MM.1S (cell line): ENCODE measurements around the gene ZNF197.

Experiments
- DNase-seq: peaks from one replicate; pipeline ENCODE4 v3.0.0-alpha.2; 2015
- H2AFZ ChIP-seq: fragments of 300-600 bp; sonication (generic); 2 replicates; pipeline ENCODE4 v1.6.0; 2016; ENCODE audit warnings: antibody characterized with exemption, low read length
- H3F3A ChIP-seq: fragments of 300-600 bp; sonication (generic); 2 replicates; pipeline ENCODE4 v1.6.1; 2016; ENCODE audit warnings: mild to moderate bottlenecking, antibody characterized with exemption, low read length, moderate library complexity, mixed read lengths; ENCODE audit not compliant: insufficient read depth
- H3K27ac ChIP-seq: fragments of 300-600 bp; sonication (generic); 2 replicates; pipeline ENCODE4 v1.5.1; 2016; ENCODE audit warnings: mild to moderate bottlenecking, low read length
- H3K27me3 ChIP-seq: fragments of 300-600 bp; sonication (generic); replicated peaks from 2 replicates; pipeline ENCODE4 v1.6.0; 2016; ENCODE audit warnings: low read length; ENCODE audit not compliant: insufficient read depth
- H3K36me3 ChIP-seq: fragments of 300-600 bp; sonication (generic); replicated peaks from 2 replicates; pipeline ENCODE4 v1.6.1; 2016; ENCODE audit warnings: mild to moderate bottlenecking, low read length, mixed read lengths; ENCODE audit not compliant: insufficient read depth
- H3K4me1 ChIP-seq: fragments of 300-600 bp; sonication (generic); 2 replicates; pipeline ENCODE4 v1.6.1; 2016; ENCODE audit warnings: low read length, mixed read lengths
- H3K4me2 ChIP-seq: fragments of 300-600 bp; sonication (generic); 2 replicates; pipeline ENCODE4 v1.6.0; 2016; ENCODE audit warnings: low read depth, low read length
- H3K4me3 ChIP-seq: fragments of 300-600 bp; sonication (generic); 2 replicates; pipeline ENCODE4 v1.5.1; 2016; ENCODE audit warnings: low read length, mixed read lengths
- H3K79me2 ChIP-seq: fragments of 300-600 bp; sonication (generic); 2 replicates; pipeline ENCODE4 v1.6.1; 2016; ENCODE audit warnings: mixed run types, low read length, mixed read lengths
- H3K9ac ChIP-seq: fragments of 300-600 bp; sonication (generic); 2 replicates; pipeline ENCODE4 v1.6.1; 2016; ENCODE audit warnings: low read length, mixed read lengths
- H3K9me2 ChIP-seq: fragments of 300-600 bp; sonication (generic); replicated peaks from 2 replicates; pipeline ENCODE4 v1.6.1; 2016; ENCODE audit warnings: mild to moderate bottlenecking, low read length, mixed read lengths; ENCODE audit not compliant: insufficient read depth
- H3K9me3 ChIP-seq: fragments of 300-600 bp; sonication (generic); replicated peaks from 2 replicates; pipeline ENCODE4 v1.6.1; 2016; ENCODE audit warnings: mild to moderate bottlenecking, low read length, mixed read lengths; ENCODE audit not compliant: insufficient read depth
- H4K20me1 ChIP-seq: fragments of 300-600 bp; sonication (generic); 2 replicates; pipeline ENCODE4 v1.6.1; 2016; ENCODE audit warnings: mild to moderate bottlenecking, low read length, moderate library complexity, mixed read lengths; ENCODE audit not compliant: insufficient read depth
- CTCF ChIP-seq: fragments of 300-600 bp; sonication (generic); IDR thresholded peaks from 2 replicates; pipeline ENCODE4 v1.5.1; 2016; ENCODE audit warnings: antibody characterized with exemption, low read length, mixed read lengths
- EZH2 ChIP-seq: fragments of 300-600 bp; sonication (generic); optimal IDR thresholded peaks from 2 replicates; pipeline ENCODE3; 2017; ENCODE audit warnings: low read depth, mild to moderate bottlenecking, antibody characterized with exemption, low read length, mixed read lengths
- EZH2phosphoT487 ChIP-seq: fragments of 300-600 bp; sonication (generic); IDR thresholded peaks from 2 replicates; pipeline ENCODE4 v1.6.1; 2018; ENCODE audit warnings: antibody characterized with exemption, low read length

The ZNF197 gene

GRCh38 chr3:44642337-44642736, 17.5 kb downstream of the ZNF197 start:
- no peaks in the 10 kb centered on the region for H3K79me2 ChIP-seq
- no peaks in the 10 kb centered on the region for H4K20me1 ChIP-seq
- no peak overlapping the region for H3K27ac ChIP-seq
- H3F3A ChIP-seq = no peaks in the 10 kb centered on the region
- peaks cover 10% of the 10 kb centered on the region for H3K36me3 ChIP-seq
- H3K9me3 ChIP-seq = no peaks in the 10 kb centered on the region
- H3K27me3 ChIP-seq = no peaks in the 10 kb centered on the region
- H3K9me2 ChIP-seq = no peaks in the 10 kb centered on the region
- TF ChIP-seq EZH2 = no peak
- no peak for TF ChIP-seq EZH2phosphoT487
- TF ChIP-seq CTCF = no peak
- H2AFZ ChIP-seq = no peak overlapping the region
- no peak overlapping the region for H3K4me3 ChIP-seq
- no peaks in the 10 kb centered on the region for H3K4me1 ChIP-seq
- DNase-seq = no peak
- H3K4me2 ChIP-seq = no peak overlapping the region
- no peak overlapping the region for H3K9ac ChIP-seq

GRCh38 chr3:44643024-44643423, 18.2 kb downstream of the ZNF197 start:
- no peak for DNase-seq
- Histone ChIP-seq H3K27ac (no peak overlapping the region), H3K9ac (no peak overlapping the region), H3K9me3 (no peaks in the 10 kb centered on the region), H2AFZ (no peak overlapping the region), H3K27me3 (no peaks in the 10 kb centered on the region), H3K79me2 (no peaks in the 10 kb centered on the region), H3K4me1 (peaks cover 5% of the 10 kb centered on the region; the same call in 1 of the 2 replicates), H3K9me2 (no peaks in the 10 kb centered on the region), H3K4me3 (no peak overlapping the region), H3K36me3 (peaks cover 10% of the 10 kb centered on the region), H3F3A (no peaks in the 10 kb centered on the region), H4K20me1 (no peaks in the 10 kb centered on the region), H3K4me2 (no peak overlapping the region)
- no peak for TF ChIP-seq EZH2phosphoT487

GRCh38 chr3:44647771-44648170, 22.9 kb downstream of the ZNF197 start:
- Histone ChIP-seq H3K27ac (no peak overlapping the region), H3K79me2 (peaks cover 25% of the 10 kb centered on the region), H3K27me3 (no peaks in the 10 kb centered on the region), H3K9ac (no peak overlapping the region), H4K20me1 (no peaks in the 10 kb centered on the region), H3K4me2 (peak overlapping the region; percentile 85), H3K9me3 (no peaks in the 10 kb centered on the region), H3K9me2 (no peaks in the 10 kb centered on the region), H3K4me1 (peaks cover 8% of the 10 kb centered on the region; the same call in 1 of the 2 replicates), H3K36me3 (peaks cover 2% of the 10 kb centered on the region), H3F3A (no peaks in the 10 kb centered on the region), H2AFZ (peak overlapping the region; percentile 84), H3K4me3 (peak overlapping the region; percentile 83; the same call in 1 of the 2 replicates)
- TF ChIP-seq CTCF (no peak), EZH2 (no peak), EZH2phosphoT487 (no peak)
- no peak for DNase-seq

GRCh38 chr3:44648564-44649229, 23.9 kb downstream of the ZNF197 start, which contains the start of gene ZNF35:
TSS of gene ZNF35 (plus strand) at chr3:44648732. CDS start at chr3:44651068, 2,336 bp downstream.
- H3K4me2 ChIP-seq = peak within 1 kb of the TSS; percentile 85

More at GRCh38 chr3:44648564-44649229, 23.9 kb downstream of the ZNF197 start, which contains the start of gene ZNF35:
- Histone ChIP-seq H3K27me3 (no peaks in the 10 kb centered on the region), H3K9ac (peak within 1 kb of the TSS; percentile 83), H3K4me1 (peaks cover 8% of the 10 kb centered on the region; the same call in 1 of the 2 replicates), H3K9me3 (no peaks in the 10 kb centered on the region), H3K9me2 (no peaks in the 10 kb centered on the region), H3K4me3 (peak within 1 kb of the TSS; percentile 83), H3K79me2 (peaks cover 25% of the 10 kb centered on the region), H3K27ac (no peak within 1 kb of the TSS), H4K20me1 (no peaks in the 10 kb centered on the region), H2AFZ (peak within 1 kb of the TSS; percentile 84), H3F3A (no peaks in the 10 kb centered on the region), H3K36me3 (peaks cover 8% of the 10 kb centered on the region; the same call in 1 of the 2 replicates)
- TF ChIP-seq EZH2 = no peak
- TF ChIP-seq CTCF = no peak
- no peak for TF ChIP-seq EZH2phosphoT487
- DNase-seq = peak; percentile 88
